ENCODE measurements around the gene PRRT1B.

PRRT1B gene

DNA sequence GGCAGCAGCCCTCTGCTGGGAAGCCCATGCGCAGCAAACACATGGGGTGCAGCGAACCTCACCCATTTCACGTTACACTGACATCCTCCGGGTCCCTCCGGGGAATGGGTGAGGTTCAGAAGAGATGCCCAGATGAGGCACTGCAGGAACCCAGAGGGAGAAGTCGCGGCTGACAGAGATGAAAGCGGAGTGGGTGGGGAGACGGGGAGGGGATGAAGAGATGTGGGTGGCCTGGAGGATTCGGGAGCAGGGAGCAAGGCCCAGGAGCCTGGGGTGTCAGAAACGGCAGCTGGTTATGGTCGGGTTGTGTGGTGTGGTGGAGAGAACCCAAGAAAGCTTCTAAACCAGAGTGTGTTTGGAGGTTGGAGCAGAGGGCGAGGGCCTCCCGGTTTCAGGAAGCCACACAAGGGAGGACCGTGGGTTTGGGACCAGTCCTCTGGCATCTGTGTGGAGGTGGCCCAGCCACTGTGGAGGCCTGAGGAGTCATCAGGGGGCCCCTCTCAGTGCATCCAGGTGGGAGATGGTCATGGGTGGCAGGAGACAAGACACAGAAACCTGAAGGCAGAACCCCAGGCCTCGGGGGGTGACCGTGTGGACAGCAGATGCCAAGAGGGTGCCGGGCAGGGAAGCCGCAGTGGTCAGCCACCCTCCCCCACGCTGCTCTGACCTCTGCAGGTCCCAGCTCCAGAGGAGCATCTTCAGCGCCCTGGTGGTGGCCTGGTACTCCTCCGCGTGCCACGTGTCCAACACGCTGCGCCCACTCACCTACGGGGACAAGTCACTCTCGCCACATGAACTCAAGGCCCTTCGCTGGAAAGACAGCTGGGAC is 22.9 kb upstream of the PRRT1B start:
- FAIRE-seq (no peak), DNase-seq (ENCODE audit: low spot score) (no peak)

DNA sequence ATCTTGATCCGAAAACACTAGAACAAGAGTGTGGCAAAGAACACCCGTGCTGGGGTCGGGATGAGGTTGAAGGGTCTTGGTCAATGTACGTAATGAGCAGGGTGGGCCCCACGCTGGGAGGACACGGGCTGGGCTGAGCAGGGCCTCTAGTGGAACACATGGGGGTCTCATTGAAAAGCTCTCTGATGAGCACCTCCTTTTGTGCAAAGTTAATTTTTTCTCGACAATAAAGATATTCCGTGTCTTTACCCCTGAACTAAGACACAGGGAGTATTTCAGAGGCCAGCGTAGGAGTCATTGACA is 22.3 kb upstream of the PRRT1B start:
- DNase-seq (ENCODE audit: low spot score) (no peak), FAIRE-seq (no peak)

DNA sequence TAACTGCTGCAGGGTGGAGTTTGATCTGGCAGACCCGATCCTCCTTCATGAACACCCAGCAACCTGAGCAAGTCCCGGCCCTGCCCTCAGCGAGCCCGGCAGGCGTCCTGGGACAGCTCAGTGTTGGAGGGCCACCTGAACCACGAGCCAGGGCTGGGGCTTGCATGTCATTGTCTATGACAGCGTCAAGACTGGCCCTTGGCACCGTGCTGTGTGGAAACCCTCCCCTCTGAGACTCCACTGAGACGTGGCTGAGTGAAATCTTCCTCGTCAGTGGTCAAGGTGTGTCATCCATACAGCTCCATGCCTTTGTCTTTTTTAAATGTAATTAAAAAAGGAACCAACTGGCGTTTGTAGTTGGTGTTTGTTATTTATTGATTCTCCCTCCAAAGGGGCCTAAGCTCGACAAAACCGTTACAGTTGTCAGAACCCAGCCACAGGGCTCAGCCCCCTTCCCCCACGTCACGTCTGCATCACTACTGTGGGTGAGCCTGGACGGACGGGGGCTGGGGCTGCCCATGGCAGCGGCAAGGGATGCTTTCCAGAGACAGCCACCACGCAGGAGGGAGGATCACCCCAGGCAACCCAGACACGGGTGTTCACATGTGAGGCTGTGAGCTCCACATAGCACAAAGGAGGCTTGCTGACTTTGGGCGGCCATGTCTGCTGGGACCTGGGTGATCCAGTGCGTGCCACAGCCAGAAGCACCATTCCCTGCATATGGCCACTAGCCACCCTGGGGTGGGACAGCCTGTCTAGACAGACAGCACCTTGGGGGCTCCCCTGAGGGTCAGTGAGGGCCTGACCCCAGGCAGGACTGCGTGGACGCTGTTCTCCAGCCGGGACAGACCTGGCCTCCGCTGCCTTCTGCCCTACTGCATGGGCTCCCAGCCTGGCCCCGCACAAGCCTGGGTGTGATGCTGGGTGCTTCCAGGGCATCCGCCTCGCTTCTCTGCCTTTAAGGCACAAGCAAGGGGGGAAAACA is 21.6 kb upstream of the PRRT1B start:
- FAIRE-seq, result no peak

DNA sequence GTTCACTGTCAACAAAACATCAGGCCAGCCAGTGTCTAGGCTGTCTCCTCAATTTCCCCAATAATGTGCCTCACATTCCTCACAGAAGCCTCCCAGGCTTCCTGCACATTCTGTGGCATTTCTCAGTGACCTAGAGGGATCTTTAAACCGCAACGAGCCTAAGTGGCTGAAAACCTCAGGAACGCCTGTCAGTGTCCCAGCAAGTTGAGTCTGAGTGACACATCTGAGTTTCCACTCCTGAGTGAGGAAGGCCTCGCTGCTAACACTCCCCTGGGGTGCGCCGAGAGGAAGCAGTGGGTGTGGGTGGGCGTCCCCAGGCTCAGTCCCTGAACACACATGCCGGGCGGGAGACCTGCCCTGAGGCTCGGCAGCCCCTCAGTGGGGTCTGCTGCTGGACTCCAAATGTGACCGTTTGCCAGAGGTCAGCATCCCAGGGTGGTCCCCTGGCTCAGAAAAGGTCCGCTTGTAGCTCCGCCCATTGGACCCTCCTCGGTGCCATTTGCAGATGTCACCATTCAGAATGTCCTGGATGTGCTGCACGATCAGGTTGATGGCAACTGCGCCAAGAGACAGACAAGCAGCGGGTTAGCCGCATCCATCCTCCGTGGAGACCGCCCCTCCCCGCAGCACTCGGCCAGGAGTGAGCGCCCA is 20.5 kb upstream of the PRRT1B start:
- DNase-seq (ENCODE audit: low spot score) (no peak), FAIRE-seq (no peak)

More for the DNA sequence above, 21.6 kb upstream of the PRRT1B start:
- no peak for DNase-seq (ENCODE audit: low spot score)

DNA sequence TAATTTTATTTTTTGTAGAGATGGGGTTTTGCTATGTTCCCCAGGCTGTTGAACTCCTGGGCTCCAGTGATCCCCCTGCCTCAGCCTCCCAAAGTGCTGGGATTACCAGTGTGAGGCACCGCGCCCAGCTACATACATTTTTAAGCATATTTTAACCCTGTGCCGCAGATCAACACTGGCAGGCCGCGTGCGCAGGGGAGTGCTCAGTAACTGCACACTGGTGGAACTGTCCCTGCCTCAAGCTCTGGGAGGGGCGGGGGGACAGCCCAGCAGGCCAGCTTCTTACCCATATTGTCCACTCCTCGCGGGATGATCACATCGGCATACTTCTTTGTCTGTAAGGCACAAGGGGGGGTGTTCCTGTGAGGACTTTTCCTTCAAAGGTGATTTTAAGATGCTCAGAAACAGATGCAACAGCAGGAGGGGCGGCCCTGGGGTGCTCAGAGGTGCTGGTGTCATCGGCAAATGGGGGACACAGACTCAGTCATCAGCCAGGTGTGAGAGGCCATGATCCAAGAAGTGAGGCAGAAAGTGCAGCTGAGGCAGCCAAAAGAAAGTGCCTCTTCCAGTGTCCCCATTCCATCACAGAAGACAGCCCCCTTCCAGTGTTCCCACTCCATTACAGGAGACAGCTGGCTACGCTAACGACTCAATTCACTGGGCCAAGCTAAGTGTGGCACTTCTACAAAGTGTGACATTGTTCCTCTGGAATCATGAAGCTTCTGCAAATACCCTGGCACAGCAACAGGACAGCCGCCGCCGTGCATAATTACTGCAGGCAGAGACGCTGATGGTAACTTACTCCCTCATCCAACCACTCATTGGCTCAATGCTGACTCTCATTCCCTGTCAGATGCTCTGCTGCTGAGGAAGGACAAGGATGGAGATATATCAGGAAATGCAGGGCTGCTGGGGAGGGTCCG is 19.4 kb upstream of the PRRT1B start:
- no peak for FAIRE-seq
- DNase-seq (ENCODE audit: low spot score), result no peak

DNA sequence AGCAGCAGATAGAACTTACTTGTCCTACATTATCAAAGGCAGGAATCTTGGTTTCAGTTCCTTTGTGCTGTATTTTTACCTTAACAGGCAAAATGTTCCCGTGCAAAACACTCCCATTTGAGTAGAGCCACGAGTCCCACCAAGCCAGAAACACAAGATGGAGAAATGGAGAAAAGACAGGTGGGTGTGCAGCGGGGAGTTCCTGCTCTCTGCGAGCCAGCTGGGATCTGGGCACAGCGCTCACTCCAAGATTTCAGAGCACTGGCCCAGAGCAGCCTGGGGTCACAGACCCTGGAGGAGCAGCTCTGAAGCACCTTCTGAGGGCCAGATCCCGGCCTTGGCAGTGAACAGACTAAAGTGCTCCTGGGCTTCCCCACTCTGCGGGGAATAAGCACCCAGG is 17.1 kb upstream of the PRRT1B start:
- no peak for FAIRE-seq

DNA sequence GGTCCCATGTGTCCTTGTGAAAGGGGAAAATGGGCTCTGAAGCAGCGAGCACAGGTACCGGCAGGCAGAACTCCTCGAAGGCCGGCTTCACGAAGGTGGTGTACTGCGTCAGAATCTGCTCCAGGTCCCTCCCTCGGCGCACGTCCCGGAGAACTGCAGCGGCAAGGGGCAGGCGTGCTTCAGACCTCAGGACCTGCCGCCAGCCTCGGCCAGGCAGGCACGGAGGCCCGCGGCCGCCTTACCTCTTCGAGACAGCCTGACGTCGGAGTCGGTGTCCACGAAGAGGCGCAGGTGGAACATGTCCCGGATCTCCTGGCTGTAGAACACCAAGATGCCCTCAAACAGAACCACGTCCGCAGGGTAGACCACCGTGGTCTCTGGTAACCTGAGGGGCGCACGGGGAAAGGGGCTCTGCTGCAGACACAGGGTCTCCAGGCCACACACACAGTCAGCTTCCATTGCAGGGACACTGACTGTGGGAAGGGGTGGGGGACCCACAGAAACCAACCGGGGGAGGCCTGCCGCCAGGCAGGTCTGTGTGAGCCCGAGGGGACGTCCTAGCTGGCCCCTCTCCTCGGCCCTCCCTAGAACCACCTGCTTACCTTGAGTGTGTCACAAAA is 16.3 kb upstream of the PRRT1B start:
- no peak for FAIRE-seq
- no peak for DNase-seq (ENCODE audit: low spot score)

More for the DNA sequence above, 17.1 kb upstream of the PRRT1B start:
- DNase-seq (ENCODE audit: low spot score), result no peak

DNA sequence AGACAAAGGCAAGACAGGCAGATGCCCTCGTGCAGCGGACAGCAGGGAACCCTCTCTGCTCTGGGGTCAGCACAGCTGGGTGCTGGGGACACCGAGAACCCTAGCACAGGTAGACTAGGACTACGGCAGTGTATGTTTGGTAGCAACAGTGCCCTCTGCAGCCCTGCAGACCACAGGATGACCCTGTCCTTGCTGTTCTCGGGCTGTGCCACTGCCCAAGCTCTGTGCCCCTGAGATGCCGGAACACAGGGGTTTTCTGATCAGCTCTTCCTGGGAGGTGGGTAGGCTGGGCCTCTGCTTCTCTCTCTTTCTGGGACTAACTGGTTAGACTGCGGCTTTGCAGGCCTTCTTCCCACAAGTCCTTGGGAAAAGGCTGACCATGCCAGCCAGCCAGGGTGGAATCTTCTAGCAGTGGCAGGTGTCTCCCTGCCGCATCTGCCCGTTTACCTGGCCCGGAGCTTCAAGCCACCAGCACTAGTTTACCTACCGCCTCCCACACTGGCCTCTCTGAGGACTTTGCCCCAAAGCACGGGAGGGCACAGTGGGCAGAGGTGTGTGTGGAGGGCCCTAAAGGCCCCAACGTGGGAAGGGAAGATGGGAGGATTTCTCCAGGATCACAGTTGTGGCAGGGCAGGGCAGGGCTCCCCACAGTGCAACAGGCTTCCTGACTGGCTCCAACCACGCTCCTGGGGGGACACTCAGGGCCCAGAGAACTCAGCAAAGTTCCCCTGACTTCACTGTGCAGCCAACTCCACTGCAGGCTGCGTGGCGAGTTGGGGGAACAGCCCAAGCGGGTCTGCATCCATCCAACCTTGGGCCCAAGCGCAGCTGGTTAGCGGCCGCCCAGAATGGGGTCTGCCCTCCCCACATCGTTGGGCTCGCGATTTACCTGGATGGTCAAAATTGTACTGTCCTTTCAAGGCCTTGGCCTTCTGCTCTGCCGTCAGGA is 15.5 kb upstream of the PRRT1B start:
- no peak for DNase-seq (ENCODE audit: low spot score)
- FAIRE-seq, result no peak

DNA sequence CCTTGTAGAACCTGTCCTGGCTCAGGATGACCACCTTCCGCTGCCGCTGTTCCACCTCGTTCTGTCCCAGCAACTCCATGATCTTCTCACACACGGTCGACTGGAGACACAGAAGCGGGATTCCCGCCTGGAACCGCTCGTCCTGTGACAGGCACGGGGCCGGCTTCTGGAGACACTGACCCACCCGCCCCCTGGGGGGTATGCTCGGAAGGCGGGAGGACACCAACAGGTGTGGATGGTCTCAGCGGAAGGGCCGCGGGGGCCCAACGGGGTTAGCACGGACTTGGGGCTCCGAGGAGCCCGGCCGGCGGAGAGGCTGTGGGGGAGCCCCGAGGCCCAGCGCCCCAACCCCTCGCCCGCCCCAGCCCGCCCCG is 14.8 kb upstream of the PRRT1B start:
- no peak for FAIRE-seq
- peak; percentile 73 for DNase-seq (ENCODE audit: low spot score)

DNA sequence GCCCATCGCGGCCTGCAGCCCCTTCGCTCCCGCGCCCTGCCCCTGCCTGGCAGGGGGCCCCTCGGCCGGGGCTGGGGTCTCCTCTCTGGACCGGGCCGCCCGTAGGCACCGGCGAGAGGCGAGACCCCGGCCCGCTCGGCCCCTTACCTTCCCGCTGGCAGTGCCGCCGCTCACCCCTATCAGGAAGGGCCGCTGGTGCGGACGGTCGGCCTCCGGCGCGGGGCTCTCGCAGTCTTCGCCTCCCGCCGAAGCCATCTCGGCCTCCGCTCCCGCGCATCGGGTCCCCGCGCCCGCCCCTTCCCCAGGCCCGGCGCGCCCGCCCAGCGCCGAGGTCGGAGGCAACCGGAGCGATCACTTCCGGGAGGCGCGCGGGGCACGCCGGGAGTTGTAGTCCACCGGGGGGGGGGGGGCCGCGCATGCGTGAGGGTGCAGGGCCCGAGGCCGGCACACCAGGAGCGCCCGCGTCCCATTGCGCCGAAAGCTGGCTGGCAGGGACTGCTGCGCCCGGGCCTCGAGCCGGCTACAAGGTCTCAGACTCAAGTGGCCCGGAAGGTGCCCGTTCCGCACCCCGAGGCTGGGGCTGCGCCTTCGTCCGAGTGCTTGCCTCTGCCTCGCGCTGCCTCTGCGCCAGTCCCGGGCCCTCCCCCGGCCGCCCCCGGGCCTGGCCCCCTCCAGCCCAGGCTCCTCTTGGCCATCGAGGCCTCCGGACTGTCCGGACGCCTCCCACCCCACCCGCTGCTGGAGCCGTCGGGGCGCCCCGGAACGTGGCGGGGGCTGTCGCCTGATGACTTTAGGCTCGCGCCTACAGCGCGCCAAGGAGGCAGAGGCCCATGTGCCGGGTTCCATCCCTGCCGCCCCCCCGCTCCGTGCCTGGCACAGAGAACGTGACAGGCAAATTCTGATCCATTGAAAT is 14.1 kb upstream of the PRRT1B start, which contains the start of gene UCK1:
Gene UCK1 (minus strand): TSS at position 344 of the 913 bp plus-strand sequence. CDS start 89 bp downstream, at position 255.
- FAIRE-seq (no peak), DNase-seq (ENCODE audit: low spot score) (peak; percentile 97)

DNA sequence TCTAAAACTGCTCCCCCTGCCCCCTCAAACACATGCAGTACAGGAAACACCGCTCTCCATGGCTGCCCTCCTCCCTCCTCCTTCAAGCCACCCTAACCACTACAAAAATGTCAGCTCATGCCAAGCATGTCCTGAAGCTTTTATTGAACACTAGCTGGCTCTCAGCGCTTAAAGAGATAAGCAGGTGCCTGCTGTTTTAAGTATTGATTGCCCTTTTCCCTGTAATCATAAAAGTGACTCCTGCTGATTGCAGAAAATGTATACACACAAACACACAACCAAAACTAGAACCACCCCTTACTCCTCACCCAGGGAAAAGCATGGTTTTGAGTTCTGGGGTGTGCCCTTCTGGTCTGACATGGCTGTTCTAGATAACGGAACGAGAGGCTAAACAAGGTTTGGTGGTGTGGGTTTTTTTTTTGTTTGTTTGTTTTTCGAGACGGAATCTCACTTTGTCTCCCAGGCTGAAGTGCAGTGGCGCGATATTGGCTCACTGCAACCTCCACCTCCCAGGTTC is 10.5 kb upstream of the PRRT1B start:
- no peak for FAIRE-seq
- no peak for DNase-seq (ENCODE audit: low spot score)

DNA sequence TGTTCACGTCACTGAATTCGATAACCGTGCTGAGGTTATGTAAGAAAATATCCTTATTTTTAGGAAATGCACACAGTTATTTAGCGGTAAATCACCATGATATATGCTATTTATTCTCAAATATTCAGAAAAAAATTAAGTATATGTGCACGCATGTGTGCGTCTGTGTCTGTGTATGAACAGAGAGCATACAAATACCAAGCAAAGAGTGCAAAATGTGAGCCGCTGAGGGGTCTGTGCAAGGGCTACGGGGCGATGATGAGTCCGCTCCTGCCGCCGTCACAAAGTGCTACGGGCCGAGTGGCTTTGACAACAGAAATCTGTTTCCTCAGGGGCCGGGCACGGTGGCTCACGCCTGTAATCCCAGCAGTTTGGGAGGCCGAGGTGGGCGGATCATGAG is 7.4 kb upstream of the PRRT1B start:
- DNase-seq (ENCODE audit: low spot score) (no peak), FAIRE-seq (no peak)

DNA sequence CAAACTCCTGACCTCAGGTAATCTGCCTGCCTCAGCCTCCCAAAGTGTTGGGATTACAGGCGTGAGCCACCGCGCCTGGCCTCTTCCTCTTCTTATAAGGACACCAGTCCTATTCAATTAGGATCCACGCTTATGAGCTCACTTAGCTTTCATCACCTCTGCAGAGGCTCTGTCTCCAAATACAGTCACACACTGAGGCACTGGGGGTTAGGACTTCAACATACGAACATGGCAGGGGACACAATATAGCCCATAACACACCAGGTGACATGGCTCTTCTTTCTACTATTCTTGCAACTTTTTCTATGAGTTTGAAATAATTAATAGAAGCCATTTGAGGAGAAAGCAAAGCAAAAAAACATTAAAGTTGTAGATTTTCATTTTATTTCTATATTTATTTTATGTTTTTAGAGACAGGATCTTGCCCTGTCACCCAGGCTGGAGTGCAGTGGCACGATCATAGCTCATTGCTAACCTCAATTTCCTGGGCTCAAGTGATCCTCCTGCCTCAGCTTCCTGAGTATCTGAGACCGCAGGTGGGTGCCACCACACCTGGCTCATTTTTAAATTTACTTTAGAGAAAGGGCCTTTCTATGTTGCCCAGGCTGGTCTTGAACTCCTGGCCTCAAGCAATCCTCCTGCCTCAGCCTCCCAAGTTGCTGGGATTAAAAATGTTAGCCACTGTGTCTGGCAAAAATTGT is 6.0 kb upstream of the PRRT1B start:
- FAIRE-seq (no peak), DNase-seq (ENCODE audit: low spot score) (no peak)

DNA sequence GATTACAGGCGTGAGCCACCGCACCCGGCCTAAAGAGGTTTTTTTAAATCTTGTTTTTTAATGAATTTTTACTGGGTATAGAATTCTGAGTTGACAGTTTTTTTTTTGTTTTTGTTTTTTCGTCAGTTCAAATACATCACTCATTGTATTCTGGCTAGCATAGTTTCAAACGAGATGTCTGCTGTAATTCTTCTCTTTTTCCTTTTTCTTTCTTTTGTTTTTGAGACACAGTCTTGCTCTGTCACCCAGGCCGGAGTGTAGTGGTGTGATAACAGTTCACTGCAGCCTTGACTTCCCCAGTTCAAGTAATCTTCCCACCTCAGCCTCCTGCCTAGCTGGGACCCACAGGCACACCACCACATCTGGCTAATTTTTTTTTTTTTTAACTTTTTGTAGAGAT is 2.2 kb upstream of the PRRT1B start:
- FAIRE-seq, result no peak
- no peak for DNase-seq (ENCODE audit: low spot score)

DNA sequence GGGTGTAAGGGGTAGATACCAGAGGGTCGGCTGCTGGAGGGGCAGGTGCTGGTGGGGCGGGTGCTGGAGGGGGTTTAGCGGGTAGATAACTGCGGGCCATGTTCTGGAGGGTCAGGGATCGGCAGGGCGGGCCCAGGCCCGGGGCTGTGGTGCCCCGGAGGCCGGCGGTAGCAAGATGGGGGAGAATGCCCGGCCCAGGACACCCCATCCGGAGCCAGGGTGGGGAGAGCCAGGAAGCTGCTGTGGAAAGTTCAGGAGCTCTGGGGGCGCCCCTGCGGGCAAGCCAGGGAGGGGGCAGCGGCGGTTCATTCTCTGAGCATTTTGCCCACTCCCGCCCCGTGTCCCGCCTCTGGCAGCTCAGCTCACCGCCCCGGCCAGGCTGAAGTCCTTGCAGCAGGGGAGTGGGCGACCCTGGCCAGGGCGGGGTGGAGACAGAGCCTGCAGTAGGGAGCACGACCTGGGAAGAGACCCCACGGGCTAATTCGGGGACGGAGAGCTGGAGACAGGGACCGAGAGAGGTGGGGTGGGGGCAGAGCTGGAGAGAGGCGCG is 538 bp downstream of the PRRT1B start:
- DNase-seq (ENCODE audit: low spot score) (no peak), FAIRE-seq (no peak)

DNA sequence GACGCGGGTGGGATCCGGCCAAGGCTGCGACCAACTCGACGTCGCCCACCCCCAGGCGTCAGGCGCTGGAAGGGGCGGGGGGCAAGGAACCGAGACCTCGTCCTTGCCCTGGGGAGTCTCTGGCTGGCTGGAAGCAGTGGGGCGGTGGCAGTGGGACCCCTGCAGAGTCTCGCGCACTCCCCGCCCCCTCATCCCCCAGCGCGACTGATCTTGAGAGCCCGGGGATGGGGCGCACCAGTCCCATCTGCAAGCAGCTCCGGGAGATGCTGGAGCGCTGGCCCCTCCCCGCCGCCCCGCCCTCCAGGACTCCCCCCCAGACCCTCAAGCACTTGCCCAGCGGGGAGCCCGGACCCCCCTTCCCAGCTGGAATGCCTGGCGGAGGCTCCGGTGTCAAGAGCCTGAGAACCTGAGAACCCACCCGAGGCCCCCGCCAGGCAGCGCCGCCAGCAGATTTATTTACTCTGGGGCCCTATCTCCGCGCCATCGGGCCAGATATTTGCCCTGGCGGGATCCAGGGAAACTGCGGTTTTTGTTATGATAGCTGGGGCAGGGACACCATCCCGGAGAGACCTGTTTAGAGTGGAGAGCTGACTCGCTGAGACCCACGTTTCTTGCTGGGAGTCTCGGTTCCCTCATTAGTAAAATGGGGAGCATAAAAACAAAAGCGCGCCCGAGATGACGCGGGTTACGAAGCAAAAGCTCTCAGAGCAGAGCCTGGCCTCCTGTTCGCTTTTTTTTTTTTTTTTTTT is 1.2 kb downstream of the PRRT1B start:
- FAIRE-seq, result no peak
- peak; percentile 67 for DNase-seq (ENCODE audit: low spot score)
